NOMO-1 (cell line): ENCODE data around the gene RAB3GAP2.
"Not testable (repeated sequence)": the region's sequence is repeated elsewhere in the genome, so short reads cannot be mapped to it uniquely, and the experiment has no call there.

Experiments used
- DNase-seq, 2 experiments: peaks; one replicate each; lab custom pipeline; 2025; ENCODE audit not compliant: unreplicated experiment in 2 of 2; lab: John Stamatoyannopoulos, UW

The RAB3GAP2 gene

GRCh38 chr1:220157738-220158137 is 114.5 kb downstream of the RAB3GAP2 start:
- DNase-seq = no peak

- no peak for DNase-seq
These were observed 115.6 kb downstream of the RAB3GAP2 start for GRCh38 chr1:220156620-220157146.

- DNase-seq = no peak
These were observed 119.1 kb downstream of the RAB3GAP2 start for GRCh38 chr1:220153147-220153546.

GRCh38 chr1:220151454-220151853 is 120.8 kb downstream of the RAB3GAP2 start:
- DNase-seq = no peak

- DNase-seq = peak in 1 of 2 experiments; percentile 12
These were observed 122.5 kb downstream of the RAB3GAP2 start for GRCh38 chr1:220149742-220150141.

GRCh38 chr1:220144051-220144450 is 128.2 kb downstream of the RAB3GAP2 start:
- no peak for DNase-seq

- DNase-seq = no peak
These were observed 132.3 kb downstream of the RAB3GAP2 start for GRCh38 chr1:220139966-220140365.

- no peak for DNase-seq
These were observed 135.1 kb downstream of the RAB3GAP2 start for GRCh38 chr1:220137019-220137786.

GRCh38 chr1:220135755-220136154 is 136.5 kb downstream of the RAB3GAP2 start:
- DNase-seq = no peak

- no peak for DNase-seq
These were observed 142.6 kb downstream of the RAB3GAP2 start for GRCh38 chr1:220129479-220130210.

GRCh38 chr1:220127076-220127475 is 145.2 kb downstream of the RAB3GAP2 start:
- DNase-seq = no peak

- peak in 1 of 2 experiments; percentile 9 for DNase-seq
These were observed 147.7 kb downstream of the RAB3GAP2 start for GRCh38 chr1:220124542-220124941.

GRCh38 chr1:220123889-220124288 is 148.4 kb downstream of the RAB3GAP2 start:
- DNase-seq = no peak

- no peak for DNase-seq
These were observed 149.2 kb downstream of the RAB3GAP2 start for GRCh38 chr1:220123066-220123465.

GRCh38 chr1:220121791-220122530 is 150.3 kb downstream of the RAB3GAP2 start:
- DNase-seq = no peak

GRCh38 chr1:220119043-220119512 is 153.2 kb downstream of the RAB3GAP2 start:
- no peak for DNase-seq

- peak in 1 of 2 experiments; percentile 16 for DNase-seq
These were observed 159.0 kb downstream of the RAB3GAP2 start for GRCh38 chr1:220113136-220113695.

- not testable (repeated sequence) for DNase-seq
These were observed 159.7 kb downstream of the RAB3GAP2 start for GRCh38 chr1:220112600-220112999.

GRCh38 chr1:220110473-220110872 is 161.8 kb downstream of the RAB3GAP2 start:
- DNase-seq = not testable (repeated sequence)

- no peak for DNase-seq
These were observed 172.4 kb downstream of the RAB3GAP2 start for GRCh38 chr1:220099826-220100225.
